Measurements from ENCODE around the gene DCAF7. TPM values are rescaled to one million over a fixed set of nuclear protein-coding genes. Genes with fewer than 3 reads are reported as not detected.

The DCAF7 gene
- total RNA-seq, 2 experiments from 2014 or later, result 129 to 139 TPM

DNA sequence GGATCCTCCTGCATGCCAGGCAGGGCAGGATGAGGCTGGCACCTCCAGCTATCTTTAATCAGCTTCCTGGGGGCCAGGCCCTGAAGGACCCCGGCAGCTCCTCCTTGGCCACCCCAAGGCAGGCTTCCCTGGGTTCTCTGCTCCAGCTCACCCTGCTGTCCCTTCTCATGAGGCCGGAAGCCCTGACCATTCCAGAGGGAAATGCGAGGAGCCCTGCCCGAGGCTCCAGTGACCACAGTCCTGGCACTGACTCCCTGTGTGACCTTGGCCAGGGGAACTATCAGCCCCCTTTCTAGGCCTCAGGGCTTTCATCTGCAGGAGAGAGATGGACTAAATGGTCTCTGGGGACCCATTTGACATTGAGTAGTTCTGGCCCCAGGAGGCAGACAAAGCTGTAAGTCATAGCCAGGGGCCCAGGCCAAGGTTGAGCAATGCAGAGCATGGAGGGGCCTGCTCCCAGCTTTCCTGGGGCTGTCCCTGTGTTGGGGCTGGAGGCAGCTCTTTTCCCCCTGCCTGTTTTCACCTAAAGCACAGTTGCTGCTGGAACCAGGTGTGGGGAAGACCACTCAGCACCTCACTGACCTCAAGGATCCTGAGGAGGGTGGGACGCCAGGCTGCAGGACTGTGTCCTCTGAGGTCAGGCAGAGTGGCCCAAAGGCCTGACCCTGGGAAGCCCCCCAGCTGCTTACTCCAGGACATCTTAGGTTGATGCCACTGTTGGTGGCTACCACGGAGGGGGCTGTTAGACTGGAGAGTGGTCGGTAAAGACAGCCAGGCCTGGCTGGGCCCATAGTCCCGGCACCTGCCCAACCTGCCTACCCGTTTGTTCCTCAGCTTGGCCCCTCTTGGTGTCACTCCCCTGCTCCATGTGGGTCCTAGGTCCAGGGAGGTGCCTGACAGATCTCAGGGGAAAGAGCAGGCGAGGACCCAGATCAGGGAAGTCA, 19.0 kb upstream of the DCAF7 start:
- H3K4me1 Mint-ChIP-seq, result no peaks in the 10 kb centered on the region
- no peaks in the 10 kb centered on the region for H3K36me3 Mint-ChIP-seq
- H3K27me3 Mint-ChIP-seq, result peaks cover 3% of the 10 kb centered on the region
- CTCF ChIA-PET, result interaction anchor here (1.2 kb wide), 1 partner anchor 105 kb away, joined by 3 read pairs; no protein-coding TSS in a partner anchor
- no peak overlapping the region for H3K27ac Mint-ChIP-seq
- DNase-seq (no peak), ATAC-seq (no peak)
- no peak overlapping the region for H3K4me3 Mint-ChIP-seq
- no peaks in the 10 kb centered on the region for H3K9me3 Mint-ChIP-seq (ENCODE audit: low read depth)

DNA sequence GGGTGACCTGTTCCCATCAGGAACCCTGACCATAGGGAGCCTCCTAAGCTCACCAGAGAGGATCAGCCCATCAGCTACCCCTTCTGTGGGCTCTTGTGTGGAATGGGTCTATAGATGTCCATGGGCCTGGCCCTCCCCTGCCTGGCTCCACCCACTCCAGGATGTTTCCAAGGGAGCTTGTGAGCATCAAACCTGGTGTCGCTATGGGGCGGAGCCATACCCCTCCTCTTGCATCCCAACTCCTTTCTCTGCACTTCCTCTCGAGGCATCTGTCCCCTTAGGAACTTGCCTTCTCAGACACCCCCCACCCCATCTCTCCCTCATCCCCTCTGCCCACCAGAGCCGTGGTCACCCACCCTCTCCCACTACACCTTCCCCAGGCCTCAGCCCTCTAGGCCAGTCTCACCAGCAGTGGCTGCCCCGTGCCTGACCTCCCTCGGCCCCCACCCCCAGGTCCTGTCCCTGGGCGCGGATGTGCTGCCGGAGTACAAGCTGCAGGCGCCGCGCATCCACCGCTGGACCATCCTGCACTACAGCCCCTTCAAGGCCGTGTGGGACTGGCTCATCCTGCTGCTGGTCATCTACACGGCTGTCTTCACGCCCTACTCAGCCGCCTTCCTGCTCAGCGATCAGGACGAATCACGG, 16.7 kb upstream of the DCAF7 start:
- no peaks in the 10 kb centered on the region for H3K9me3 Mint-ChIP-seq (ENCODE audit: low read depth)
- H3K27ac Mint-ChIP-seq, result no peak overlapping the region
- H3K4me1 Mint-ChIP-seq, result peaks cover 3% of the 10 kb centered on the region
- H3K36me3 Mint-ChIP-seq, result no peaks in the 10 kb centered on the region
- H3K27me3 Mint-ChIP-seq, result peaks cover 14% of the 10 kb centered on the region
- DNase-seq (no peak), ATAC-seq (no peak)
- H3K4me3 Mint-ChIP-seq, result no peak overlapping the region
- CTCF ChIA-PET, result interaction anchor here (1.2 kb wide), 1 partner anchor 54 kb away, joined by 3 read pairs; no protein-coding TSS in a partner anchor

DNA sequence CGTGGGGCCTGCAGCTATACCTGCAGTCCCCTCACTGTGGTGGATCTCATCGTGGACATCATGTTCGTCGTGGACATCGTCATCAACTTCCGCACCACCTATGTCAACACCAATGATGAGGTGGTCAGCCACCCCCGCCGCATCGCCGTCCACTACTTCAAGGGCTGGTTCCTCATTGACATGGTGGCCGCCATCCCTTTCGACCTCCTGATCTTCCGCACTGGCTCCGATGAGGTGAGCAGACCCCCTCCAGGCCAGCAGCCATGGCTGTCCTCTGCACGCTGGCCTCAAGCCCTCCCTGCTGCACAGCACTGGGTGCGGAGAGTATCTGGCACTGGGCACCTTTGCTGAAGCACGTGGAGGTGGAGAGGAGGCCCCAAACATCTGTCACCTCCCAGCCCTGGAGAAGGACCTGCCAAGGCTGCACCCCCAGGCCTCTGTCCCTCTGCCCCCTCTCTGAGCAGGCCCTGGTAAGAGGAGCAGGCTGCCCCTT, 16.2 kb upstream of the DCAF7 start:
- no peaks in the 10 kb centered on the region for H3K36me3 Mint-ChIP-seq
- CTCF ChIA-PET, result interaction anchor here (1.2 kb wide), 1 partner anchor 55 kb away, joined by 3 read pairs; no protein-coding TSS in a partner anchor
- H3K9me3 Mint-ChIP-seq (ENCODE audit: low read depth), result no peaks in the 10 kb centered on the region
- H3K27ac Mint-ChIP-seq, result no peak overlapping the region
- ATAC-seq (no peak), DNase-seq (no peak)
- peaks cover 3% of the 10 kb centered on the region for H3K4me1 Mint-ChIP-seq
- H3K4me3 Mint-ChIP-seq, result no peak overlapping the region
- H3K27me3 Mint-ChIP-seq, result peaks cover 20% of the 10 kb centered on the region

DNA sequence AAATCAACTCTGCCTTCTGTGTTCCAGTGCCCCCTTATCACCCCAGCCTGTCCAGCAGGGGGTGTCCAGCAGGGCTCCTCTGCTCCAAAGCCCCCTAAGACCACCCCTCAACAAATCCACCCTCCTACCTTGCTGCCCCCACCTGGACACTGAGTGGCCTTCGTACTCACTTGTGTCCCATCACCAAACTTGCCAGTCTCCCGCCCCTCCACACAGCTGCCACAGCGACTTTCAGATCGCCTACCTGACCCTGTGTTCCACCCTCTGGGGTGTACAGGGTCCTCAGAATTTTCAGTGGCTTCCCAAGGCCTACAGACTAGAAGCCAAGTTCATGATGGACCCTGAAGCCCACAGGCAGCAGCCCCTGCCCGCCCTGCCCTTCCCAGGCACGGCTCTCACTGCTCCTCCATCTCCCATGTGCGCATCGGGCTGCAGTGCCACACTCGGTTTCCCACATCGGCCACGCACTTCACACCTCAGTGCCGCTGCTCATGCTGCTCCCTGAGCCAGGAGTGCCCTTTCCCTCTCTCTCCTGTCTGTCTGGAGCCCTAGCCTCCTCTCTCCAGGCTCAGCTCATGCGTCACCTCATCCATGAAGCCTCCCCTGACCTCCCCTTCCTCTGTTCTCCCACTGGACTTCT, 15.3 kb upstream of the DCAF7 start:
- no peak for DNase-seq
- no peak overlapping the region for H3K4me3 Mint-ChIP-seq
- CTCF ChIA-PET, result interaction anchor here (2.1 kb wide), 1 partner anchor 55 kb away, joined by 5 read pairs; no protein-coding TSS in a partner anchor
- H3K9me3 Mint-ChIP-seq (ENCODE audit: low read depth), result no peaks in the 10 kb centered on the region
- no peaks in the 10 kb centered on the region for H3K36me3 Mint-ChIP-seq
- H3K4me1 Mint-ChIP-seq, result peaks cover 3% of the 10 kb centered on the region
- peaks cover 28% of the 10 kb centered on the region for H3K27me3 Mint-ChIP-seq
- no peak for ATAC-seq
- no peak overlapping the region for H3K27ac Mint-ChIP-seq

DNA sequence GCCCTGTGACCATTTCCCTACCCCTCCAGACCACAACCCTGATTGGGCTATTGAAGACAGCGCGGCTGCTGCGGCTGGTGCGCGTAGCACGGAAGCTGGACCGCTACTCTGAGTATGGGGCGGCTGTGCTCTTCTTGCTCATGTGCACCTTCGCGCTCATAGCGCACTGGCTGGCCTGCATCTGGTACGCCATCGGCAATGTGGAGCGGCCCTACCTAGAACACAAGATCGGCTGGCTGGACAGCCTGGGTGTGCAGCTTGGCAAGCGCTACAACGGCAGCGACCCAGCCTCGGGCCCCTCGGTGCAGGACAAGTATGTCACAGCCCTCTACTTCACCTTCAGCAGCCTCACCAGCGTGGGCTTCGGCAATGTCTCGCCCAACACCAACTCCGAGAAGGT, 14.6 kb upstream of the DCAF7 start:
- CTCF ChIA-PET, result interaction anchor here (2.1 kb wide), 1 partner anchor 56 kb away, joined by 5 read pairs; no protein-coding TSS in a partner anchor
- H3K9me3 Mint-ChIP-seq (ENCODE audit: low read depth), result no peaks in the 10 kb centered on the region
- H3K27ac Mint-ChIP-seq, result no peak overlapping the region
- DNase-seq, result no peak
- peaks cover 3% of the 10 kb centered on the region for H3K4me1 Mint-ChIP-seq
- H3K36me3 Mint-ChIP-seq, result no peaks in the 10 kb centered on the region
- peaks cover 31% of the 10 kb centered on the region for H3K27me3 Mint-ChIP-seq
- H3K4me3 Mint-ChIP-seq, result no peak overlapping the region
- no peak for ATAC-seq

DNA sequence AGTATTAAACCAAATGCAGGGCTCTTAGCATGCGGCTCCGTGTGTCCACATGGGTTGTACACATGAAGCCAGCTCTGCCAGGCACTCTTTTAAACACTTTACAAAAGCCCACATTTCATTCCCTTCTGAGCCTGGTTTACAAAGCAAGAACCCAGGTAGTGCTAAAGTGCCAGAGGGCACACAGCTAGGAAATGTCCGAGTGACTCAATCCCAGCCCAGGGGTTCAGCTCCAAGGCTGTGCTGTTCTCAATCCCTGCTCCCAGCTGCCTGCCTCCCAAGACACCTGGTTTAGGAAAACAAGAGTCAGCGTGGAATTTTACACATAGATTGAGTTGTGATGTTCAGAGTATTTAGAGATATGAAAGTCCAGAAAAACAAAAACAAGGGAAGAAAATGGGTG, 13.3 kb upstream of the DCAF7 start:
- DNase-seq, result no peak
- ATAC-seq, result no peak
- Mint-ChIP-seq H3K4me1 (peaks cover 3% of the 10 kb centered on the region), H3K36me3 (no peaks in the 10 kb centered on the region), H3K9me3 (ENCODE audit: low read depth) (no peaks in the 10 kb centered on the region), H3K27me3 (peaks cover 34% of the 10 kb centered on the region), H3K4me3 (no peak overlapping the region), H3K27ac (no peak overlapping the region)
- CTCF ChIA-PET, result interaction anchor here (2.1 kb wide), 1 partner anchor 57 kb away, joined by 5 read pairs; no protein-coding TSS in a partner anchor

DNA sequence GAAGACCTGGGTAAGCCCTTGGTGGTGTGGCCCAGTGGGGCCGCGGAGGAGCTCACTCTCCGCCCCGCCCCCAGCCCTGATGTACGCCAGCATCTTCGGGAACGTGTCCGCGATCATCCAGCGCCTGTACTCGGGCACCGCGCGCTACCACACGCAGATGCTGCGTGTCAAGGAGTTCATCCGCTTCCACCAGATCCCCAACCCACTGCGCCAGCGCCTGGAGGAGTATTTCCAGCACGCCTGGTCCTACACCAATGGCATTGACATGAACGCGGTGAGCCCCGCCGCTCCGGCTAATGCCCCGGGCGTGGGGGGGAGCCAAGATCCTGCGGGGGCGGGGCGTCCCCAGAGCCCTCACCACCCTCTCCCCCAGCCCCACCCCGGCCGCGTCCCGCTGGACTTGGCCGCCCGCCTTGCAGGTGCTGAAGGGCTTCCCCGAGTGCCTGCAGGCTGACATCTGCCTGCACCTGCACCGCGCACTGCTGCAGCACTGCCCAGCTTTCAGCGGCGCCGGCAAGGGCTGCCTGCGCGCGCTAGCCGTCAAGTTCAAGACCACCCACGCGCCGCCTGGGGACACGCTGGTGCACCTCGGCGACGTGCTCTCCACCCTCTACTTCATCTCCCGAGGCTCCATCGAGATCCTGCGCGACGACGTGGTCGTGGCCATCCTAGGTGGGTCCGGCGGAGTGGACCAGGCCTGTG, 12.1 kb upstream of the DCAF7 start:
- DNase-seq (no peak), ATAC-seq (peak; percentile 32)
- Mint-ChIP-seq H3K27me3 (peaks cover 34% of the 10 kb centered on the region), H3K4me3 (no peak overlapping the region), H3K4me1 (peaks cover 3% of the 10 kb centered on the region), H3K9me3 (ENCODE audit: low read depth) (no peaks in the 10 kb centered on the region), H3K36me3 (no peaks in the 10 kb centered on the region), H3K27ac (no peak overlapping the region)
- CTCF ChIA-PET, result no interaction called here

DNA sequence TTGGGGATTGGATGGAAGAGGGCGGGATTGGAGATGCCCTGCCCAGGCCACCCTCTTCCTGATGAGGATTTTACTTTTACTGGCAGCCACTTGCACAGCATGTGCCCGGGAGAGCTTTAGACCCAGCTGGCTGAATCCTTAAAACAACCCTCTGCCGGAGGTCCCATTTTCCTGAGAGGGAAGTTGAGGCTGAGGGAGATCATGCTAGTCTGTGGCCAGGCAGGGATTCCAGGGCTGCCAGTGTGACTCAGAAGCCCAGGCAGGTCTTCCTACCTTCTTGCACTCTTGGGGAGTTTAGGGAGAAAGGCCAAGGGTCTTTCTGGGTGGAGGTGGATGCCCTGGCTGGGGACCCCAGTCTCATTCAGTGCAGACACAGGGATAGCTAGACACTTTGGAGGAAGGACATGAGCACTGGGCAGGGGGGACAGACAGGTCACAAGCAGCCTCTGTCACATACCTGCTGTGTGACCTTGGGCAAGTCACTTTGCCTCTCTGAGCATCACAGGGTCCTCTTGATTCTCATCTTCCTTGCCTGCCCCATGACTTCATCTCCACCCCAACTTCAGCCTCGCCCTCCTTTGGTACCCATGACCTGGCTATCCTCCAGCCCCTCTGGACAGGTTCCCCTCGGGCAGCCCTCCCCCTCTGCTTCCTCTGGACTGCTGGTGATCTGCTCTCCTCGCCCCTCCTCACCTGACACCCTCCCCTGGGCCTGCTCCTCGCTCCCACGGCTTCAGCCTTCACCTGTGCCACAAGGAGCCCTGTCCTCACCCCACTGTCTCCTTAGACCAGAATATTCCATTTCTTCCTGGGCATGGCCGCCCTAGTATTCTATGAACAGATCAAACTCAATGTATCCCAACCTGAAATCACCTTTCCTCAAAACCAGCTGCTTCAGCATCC, 11.3 kb upstream of the DCAF7 start:
- no peaks in the 10 kb centered on the region for H3K9me3 Mint-ChIP-seq (ENCODE audit: low read depth)
- no peak overlapping the region for H3K4me3 Mint-ChIP-seq
- no peaks in the 10 kb centered on the region for H3K36me3 Mint-ChIP-seq
- CTCF ChIA-PET, result no interaction called here
- ATAC-seq (no peak), DNase-seq (no peak)
- no peak overlapping the region for H3K27ac Mint-ChIP-seq
- peaks cover 34% of the 10 kb centered on the region for H3K27me3 Mint-ChIP-seq
- H3K4me1 Mint-ChIP-seq, result peaks cover 3% of the 10 kb centered on the region

DNA sequence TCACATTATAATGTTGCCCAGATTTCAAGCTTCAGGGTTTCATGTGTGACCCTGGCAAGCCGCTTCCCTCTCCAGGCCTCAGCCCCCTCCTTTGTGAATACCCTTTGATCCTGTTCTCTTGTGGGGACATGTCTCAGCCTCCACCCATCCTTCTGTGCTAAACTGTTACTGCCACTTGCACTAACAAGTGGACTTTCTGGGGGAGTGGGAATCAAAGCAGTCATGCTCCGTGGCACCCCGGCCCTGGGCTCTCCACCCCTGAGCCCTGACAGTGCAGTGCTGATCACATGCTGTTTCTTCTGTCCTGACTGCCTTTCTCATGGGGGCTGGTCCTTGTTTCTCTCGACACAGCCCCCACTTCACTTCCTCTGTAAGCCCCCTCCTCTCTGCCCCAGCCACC, 9.7 kb upstream of the DCAF7 start:
- no peak for ATAC-seq
- H3K4me1 Mint-ChIP-seq, result peaks cover 3% of the 10 kb centered on the region
- H3K27me3 Mint-ChIP-seq, result peaks cover 34% of the 10 kb centered on the region

DNA sequence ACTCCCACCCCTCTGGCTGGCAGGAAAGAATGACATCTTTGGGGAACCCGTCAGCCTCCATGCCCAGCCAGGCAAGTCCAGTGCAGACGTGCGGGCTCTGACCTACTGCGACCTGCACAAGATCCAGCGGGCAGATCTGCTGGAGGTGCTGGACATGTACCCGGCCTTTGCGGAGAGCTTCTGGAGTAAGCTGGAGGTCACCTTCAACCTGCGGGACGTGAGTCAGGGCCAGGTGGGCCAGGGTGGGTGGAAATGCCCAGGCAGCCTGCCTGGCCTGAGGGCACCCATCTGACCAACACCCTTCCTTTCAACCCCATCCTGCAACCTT, 8.1 kb upstream of the DCAF7 start:
- Mint-ChIP-seq H3K4me1 (peaks cover 3% of the 10 kb centered on the region), H3K27ac (no peak overlapping the region), H3K4me3 (no peak overlapping the region), H3K27me3 (peaks cover 31% of the 10 kb centered on the region), H3K36me3 (no peaks in the 10 kb centered on the region), H3K9me3 (ENCODE audit: low read depth) (no peaks in the 10 kb centered on the region)
- ATAC-seq, result no peak
- DNase-seq, result no peak
- CTCF ChIA-PET, result no interaction called here

More for the DNA sequence above, 9.7 kb upstream of the DCAF7 start:
- Mint-ChIP-seq H3K9me3 (ENCODE audit: low read depth) (no peaks in the 10 kb centered on the region), H3K4me3 (no peak overlapping the region), H3K36me3 (no peaks in the 10 kb centered on the region), H3K27ac (no peak overlapping the region)
- DNase-seq, result no peak
- CTCF ChIA-PET, result no interaction called here

DNA sequence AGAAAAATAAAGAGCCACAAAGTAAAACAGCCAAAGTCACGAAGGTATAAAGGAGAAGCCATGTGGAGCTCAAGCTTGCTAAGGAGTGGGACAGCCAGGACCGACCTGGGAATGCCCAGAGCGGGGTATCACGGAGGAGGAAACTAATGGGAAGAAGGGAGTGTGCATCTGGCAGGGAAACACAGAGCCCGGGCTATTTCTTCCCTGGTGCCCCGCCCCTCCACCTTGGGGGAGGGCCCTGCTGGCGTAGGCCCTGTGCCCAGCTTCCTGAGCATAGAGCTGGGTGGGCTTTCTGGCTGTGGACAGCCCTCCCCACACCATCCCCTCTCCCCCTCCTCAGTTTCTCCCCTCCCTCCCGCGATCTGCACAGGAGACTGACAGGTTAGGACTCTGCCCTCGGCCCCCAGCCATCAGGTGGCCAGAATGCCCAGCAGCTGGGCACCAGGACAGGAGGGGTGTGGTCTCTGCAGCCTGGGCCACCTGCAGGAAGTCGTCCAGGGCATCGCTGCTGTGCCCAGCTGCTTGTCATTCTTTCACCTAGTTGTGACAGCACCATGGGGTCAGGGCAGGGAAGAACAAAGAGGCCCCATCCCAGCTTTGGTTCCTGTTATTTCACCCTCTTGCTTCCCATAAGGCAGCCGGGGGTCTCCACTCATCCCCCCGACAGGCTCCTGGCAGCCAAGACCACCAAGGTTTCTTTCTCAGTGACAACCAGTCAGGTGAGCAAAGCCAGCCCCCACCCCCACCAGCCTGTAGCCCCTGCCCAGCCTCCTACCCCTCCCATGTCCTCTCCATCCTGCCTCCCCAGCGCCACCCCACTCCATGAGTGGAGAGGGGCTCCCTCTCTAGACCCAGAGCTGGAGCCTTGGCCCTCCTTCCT, 7.1 kb upstream of the DCAF7 start:
- CTCF ChIA-PET, result no interaction called here
- no peaks in the 10 kb centered on the region for H3K36me3 Mint-ChIP-seq
- no peak overlapping the region for H3K4me3 Mint-ChIP-seq
- H3K27me3 Mint-ChIP-seq, result peaks cover 23% of the 10 kb centered on the region
- no peak overlapping the region for H3K27ac Mint-ChIP-seq
- ATAC-seq, result no peak
- peaks cover 3% of the 10 kb centered on the region for H3K4me1 Mint-ChIP-seq
- H3K9me3 Mint-ChIP-seq (ENCODE audit: low read depth), result no peaks in the 10 kb centered on the region
- no peak for DNase-seq

All from activated CD8-positive, alpha-beta memory T cell treated with anti-CD3 and anti-CD28 coated beads, Interleukin-2, amount 10 ng/mL, durations not matched to agents 7 days and 5 days (primary cell).